ENCODE measurements around the gene C7orf25.

- TF ChIP-seq POLR2A (IDR thresholded peaks at IDR 0.05) = no peak
- TF ChIP-seq CTCF (IDR thresholded peaks at IDR 0.05) = no peak
Measured at GRCh38 chr7:42914421-42915045, 2.7 kb upstream of the C7orf25 start.
